Renal pelvis (tissue), 4 donors: ENCODE data around the gene ARHGAP22. TPM values are rescaled to one million over a fixed set of nuclear protein-coding genes. Genes with fewer than 3 reads are reported as not detected.

Experiments
- DNase-seq: peaks from one replicate; pipeline ENCODE4 v3.0.0-alpha.2; 2013
- polyA plus RNA-seq, 3 donors: library from polyadenylated mRNA; unstranded; fragments of 120-200 nt; gene quantifications; one replicate each; pipeline ENCODE4 v1.2.1, GENCODE V29; 2013; ENCODE audit not compliant: insufficient read length in 3 of 3

Gene ARHGAP22
- polyA plus RNA-seq, 3 donors: 1.2 to 1.8 (median 1.7) TPM

DNA sequence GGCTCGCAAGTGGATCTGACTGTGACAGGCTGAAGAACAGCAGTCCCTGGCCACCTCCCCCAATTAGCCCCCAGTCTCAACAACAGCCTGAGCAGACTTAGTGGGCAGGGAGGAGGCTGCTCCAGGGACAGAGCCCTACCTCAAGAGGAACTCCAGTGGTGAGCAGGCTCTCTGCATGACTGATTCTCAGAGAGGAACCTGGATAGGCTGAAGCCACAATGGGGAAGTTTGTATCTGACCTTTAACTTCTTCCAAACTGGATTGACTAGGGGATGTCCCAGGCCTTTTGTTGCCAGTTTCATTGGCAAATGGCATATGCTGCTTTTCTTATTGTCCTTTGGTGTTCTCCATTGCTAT, 93.0 kb downstream of the ARHGAP22 start:
- DNase-seq: no peak

DNA sequence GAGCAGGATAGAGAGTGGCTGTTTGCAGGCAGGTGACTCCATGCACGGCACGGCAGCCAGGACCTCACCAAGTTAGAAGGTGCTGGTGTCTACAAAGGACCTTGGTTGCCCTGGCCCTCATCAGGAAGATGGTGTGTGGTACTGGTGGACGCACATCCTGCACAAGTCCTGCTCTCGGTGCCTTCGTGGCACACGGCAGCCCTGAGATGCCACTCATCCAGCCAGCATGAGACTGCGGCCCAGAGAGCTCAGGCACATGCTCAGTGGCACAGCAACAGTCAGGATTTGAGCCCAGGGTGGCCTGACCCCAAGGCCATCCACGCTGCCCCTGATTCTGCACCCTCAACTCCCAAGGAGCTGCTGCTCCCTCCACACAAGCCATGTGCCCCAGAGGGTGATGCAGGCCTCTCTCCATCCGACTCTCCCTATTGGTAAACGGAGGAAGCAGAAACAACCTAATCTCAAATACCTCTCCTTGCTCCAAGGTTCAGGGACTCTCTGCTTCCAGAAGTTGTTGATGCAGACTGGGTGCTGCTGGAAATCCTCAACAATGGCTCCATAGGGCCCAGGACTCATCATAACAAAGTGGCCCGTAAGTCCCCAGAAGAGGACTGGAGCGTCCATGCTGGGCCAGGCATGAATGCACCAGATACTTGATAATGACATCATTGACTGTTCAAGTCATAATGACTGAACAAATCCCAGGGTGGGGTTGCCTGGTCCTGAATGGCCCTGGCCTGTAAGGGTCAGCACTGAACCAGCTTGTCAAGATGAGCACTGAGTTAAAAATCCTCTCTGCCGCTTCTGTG, 93.6 kb downstream of the ARHGAP22 start:
- no peak for DNase-seq

DNA sequence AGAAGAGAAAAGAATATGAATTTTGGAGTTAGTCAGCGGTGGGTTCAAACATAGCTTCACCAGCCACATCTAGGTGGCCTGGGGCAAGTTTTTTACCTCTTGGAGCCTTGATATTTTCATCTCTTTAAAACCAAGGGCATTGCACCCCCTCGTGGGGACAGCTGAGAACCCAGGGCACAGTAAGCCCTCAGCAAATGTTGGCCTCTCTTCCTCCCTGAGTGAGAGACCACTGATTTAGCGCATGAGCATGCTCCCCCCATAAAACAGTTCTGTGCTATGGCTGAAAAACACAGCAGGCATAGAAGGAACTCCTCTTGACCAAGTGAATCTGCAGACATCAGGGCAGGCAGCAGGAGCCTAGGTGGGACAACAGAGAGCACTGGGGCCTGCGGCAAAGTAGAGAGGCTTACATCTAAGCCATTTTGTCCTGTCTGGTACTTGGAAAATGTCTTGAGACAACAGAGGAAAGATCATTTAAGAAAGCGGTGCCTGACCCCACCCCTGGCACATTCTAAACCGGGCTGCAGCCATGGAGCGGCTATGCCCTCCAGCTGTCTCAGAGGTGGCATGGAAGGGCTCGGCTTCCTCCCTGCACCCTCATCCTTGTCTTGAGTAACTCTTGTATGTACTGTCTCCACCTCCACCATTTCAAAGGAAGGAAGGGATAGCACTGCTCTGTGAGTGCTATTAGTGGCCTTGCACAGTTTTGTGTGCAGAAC, 94.7 kb downstream of the ARHGAP22 start:
- no peak for DNase-seq

DNA sequence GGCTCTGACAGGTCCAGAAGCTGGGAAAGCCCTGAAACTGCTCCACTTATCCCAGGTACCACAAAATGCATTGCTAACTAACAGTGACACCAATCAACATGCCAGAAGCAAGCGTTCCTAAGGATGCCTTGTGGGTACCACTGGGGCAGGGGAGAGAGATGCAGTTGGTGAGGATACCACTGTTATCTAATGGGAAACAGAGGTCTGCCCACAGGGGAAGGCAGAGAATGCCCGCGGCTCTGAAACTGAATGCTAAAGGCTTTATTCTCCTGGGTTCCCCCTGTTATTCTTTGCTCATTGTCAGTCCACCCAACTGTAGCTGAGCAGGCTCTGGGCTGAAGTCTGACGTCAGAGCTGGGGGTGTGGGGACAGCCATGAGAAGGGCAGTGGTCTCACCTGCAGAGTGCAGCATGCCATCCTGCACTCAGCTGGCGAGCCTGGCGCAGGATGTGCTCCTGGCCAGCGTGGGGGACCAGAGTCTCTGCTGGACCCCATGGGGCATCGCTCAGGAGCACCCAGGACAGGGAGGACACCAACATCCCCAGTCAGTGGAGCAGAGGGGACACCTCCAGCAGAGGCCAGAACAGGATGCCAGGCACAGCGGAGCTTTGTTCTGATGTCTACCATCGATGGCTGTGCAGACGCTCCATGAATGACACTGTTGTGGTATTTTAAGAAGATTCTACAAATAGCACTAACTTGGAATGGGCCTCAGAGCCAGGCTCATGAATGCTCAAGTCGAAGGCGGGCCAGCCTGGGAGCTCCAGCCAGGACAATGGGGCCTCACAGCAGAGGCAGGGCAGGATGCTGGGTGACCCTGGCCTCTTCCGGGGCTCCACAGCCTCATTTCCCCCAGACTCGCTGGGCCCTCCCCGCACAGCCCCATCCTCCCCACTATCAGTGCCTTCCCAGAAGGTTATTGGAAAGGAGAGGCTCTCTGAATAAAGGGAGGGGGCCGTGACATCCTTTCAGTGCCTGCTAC, 95.8 kb downstream of the ARHGAP22 start:
- DNase-seq: no peak

DNA sequence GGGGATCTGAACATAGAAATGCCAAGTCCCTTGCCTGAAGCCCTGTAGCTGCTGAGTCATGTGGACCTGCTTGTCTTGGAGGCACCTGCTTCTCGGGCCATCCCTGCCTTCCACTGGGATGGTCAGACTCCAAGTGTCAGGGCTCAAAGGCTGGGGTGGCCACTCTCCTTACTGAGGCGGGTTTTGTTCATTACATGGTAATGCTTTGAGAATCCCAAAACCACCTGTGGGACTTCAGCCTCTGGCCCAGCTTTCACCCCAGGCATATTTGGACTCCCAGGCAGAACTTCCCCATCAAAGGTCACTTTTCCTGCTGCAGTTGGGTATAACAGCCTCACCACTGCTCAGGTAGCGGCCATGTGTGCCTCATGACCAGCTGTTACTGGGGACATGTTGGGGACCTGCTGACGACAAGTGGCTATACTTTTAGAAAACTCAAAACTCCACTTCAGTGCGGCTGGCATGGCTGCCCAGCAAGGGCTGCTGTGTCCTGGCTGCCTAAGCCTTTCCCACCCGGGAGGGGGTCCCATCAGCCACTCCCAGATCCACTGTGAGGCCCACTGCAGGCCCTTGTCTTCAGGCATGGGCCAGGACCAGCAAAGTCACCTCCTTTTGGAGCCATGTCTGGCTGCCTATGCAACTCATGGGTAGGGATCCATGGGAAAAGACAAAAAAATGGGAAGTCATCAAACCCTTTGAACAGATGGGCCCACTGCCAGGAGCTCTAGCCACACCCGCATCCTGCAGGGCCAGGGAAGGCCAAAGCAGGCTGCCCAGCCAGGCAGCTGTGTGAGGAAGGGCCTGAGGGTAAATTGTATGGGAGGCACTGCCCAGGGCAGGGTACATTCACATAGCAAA, 96.7 kb downstream of the ARHGAP22 start:
- no peak for DNase-seq

DNA sequence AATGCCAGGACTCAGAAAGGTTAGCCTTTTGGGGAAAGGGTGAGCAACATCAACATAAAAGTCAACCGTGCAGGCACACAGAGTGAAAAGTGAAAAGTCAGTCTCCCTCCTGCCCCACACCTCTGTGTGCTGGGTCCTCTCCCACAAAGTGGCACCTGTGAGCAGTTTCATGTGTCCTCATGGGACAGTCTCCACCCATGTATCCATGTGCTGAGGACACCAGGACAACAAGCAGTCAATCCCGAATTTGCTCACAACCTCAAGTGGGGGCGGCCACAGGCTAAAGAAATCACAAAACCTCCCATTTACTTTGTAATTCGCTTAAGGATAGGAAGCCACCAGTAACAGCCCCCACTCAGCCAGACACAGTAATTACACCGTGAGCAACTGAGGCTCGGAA, 97.4 kb downstream of the ARHGAP22 start:
- no peak for DNase-seq

DNA sequence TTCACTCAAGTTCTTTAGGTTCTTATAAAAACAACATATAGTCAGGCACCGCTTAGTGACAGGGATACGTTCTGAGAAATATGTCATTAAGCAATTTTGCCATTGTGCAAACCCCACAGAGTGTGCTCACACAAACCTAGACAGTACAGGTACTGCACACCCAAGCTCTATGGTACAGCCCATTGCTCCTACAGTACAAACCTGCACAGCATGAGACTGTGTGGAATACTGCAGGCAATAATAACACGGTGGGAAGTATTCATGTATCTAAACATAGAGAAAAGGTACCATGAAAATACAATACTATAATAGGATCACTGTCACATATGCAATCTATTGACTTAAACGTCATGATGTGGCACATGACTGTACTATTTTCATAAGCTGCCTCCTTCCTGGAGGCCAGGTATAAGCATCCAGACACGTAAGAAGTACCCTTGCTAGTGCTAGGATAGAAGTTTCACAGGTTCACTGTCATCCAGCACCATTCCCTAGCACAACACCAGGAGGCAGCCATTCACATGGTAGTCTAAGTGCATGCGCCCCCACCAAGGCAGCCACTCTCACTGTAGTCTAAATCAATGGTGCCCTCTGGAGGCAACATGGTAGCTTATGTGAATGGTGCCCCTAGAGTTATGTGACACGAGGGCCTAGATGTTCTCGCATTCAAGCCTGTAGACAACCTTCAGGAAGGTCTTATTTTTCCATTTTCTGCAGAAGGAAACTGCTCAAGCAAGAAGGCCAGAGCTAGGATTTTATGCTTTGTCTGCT, 98.5 kb downstream of the ARHGAP22 start:
- no peak for DNase-seq

DNA sequence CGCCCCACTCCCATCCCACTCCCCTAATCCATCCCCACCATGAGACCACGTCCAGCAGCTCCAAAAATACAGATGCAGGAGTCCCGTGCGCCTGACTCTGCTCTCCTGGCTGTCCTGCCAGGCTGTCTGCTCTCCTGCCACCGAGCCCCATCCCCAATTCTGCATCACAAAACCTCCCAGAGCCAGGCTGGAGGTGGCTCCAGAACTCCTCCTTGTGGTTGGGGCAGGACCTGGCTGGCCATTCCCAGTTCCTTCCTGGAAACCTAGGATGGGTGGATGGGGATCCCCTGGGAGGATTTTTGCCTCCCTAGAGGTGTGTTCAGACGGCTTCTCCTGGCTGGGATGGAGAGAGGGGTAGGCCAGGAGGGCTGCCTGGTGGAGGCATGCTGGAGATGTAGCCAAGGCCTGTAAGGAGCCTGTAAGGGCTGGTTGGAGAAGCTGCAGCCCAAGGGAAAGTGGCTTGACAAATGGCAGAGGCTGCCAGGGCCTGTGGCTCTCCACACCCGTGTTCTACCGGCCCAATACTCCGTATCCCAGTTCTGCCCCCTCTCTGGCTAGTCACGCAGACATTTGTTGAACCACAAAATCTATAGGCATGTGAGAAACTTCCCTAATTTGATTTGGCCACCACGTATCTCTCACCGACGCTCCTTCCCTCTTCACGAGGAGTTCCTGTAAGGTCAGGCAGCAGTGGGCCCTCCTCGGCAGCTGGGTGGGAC, 99.3 kb downstream of the ARHGAP22 start:
- DNase-seq: no peak

DNA sequence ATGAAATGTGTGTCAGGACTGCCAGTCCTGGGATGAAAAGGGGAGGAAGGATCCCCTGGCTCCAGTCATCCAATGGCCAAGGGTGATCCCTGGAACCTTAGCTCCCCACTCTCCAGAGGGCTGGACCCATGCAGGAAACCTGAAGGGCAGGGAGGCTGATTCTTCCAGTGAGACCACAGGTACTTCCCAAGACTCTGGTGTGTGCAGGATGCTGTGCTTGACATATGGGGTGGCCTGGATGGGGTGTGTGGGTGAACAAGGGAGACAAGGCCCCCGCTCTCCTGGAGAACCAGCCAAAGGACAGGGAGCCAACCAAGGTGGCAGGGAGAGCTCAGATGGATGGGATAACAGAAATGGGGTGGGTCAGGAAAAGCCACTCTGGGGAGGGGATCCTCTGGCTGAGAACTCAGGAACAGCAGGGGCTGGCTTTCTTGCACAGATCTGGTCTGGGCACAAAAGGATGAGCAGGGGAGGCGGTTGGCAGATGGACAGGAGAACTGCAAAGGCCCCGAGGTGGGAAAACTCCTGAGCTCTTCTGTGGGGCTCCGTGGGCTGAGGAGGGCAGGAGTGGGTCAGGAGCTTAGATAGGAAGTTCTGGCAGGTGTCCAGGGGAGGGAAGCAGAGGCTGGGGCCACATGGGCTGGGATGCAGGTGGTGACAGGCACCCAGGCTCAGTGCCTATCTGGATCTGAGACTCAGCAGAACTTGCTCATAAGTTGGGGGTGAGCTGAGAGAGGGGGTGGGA, 100.6 kb downstream of the ARHGAP22 start:
- no peak for DNase-seq

DNA sequence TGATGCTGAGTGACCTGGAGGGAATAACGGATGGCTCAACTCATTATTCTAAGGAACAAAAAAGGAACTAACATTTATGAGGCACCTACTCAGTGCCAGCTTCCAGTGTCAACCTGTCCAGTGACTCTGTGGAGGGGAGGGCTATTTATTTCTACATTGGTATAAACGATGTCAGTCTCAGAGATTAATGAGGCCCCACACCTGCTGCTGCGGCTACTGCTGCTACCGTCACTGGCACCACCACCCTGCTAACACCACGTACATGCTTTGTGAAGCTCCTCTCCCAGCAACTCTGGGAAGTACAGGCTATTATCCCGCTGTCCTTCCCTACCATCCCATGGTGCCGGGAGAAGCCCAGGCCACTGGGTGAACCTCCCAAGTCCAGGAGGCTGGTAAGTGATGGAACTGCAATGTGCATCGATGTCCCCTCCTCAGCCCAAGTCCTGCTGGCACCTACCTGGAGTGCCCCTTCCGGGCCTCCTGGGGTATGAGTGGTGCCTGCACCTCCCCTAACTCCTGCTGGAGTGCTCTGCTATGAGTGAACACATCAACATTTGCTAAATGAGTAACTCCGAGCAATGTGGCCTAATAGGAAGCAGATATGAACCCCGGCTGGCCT, 101.5 kb downstream of the ARHGAP22 start:
- no peak for DNase-seq

DNA sequence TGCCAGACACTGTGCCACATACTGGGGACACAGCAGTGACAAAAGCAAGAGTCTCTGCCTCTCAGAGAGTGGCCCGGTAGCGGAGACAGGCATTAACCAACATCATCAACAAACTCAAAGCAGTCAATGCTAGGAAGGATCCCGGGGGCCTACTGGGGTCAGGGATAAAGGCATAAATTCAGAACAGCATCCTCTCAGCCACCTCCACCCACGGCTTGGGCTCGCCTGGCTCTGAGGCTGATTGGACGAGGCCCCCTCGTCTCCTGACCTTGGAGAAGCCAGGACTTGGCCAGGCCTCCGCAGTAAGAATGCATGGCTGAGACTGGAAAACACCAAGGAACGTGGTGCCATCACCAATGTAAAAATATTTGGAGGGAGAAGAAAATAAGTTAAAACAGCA, 102.1 kb downstream of the ARHGAP22 start:
- no peak for DNase-seq

DNA sequence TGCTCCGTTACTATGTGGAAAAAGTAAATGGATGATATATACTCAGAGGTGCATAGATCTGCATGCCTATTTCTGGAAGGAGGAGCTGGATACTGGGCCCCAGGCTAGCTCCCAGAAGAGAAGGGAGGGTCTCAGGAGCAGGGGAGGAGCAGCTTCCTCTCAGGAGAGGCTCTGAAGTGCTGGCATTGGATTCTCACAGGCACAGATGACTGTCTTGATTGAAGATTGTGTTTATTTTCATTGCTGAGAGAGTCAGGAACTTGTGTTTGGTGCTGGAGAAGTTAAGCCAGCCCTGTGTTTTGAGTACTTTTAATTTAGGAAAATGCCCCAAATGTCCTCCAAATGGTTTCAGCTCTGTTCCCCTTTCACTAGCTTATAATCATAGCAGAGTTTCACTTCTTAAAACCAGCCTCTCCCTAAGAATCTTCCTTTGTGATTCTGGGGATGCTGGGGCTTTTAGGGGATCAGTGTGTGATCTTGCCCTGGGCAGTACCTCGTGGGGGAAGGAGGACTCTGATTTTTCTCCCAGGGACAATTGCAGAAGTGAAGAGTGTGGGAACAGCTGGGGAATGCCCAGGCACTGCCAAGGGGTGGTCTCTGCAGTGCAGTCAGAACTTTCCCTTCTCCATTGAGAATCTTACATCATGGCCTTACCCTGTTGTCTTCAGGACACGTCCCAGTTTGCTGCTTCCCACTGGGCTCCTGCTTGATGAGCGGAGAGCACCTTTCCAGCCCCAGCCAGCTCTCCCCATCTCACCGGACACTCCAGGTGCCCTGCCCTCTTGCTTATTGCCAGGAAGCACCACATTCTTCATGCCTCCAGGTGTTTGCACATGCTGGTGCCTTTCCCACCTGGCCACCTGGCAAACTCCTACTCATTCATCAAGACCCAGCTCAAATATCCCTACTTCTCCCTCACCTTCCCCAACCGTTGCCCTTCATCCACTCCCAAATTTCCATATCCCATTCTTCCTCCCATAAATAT, 102.8 kb downstream of the ARHGAP22 start:
- no peak for DNase-seq

DNA sequence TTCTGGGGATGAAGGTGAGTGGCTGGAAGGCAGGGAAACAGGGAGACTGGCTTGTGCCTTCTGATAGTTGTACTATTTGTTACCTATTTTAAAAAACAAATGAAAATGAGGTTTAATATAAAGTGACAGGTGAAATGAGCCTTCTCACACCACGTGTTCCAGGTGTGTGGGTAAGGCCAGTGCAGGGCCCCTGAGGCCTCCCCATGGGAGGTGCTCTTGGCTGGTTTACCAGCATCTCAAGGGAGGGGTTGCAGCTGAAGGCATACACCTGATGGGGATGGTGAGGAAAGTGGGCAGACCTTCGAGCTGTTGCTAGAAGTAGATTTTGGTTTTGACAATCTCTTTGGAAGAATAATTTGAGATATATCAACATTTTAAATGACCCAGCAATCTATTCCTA, 103.6 kb downstream of the ARHGAP22 start:
- DNase-seq: no peak

DNA sequence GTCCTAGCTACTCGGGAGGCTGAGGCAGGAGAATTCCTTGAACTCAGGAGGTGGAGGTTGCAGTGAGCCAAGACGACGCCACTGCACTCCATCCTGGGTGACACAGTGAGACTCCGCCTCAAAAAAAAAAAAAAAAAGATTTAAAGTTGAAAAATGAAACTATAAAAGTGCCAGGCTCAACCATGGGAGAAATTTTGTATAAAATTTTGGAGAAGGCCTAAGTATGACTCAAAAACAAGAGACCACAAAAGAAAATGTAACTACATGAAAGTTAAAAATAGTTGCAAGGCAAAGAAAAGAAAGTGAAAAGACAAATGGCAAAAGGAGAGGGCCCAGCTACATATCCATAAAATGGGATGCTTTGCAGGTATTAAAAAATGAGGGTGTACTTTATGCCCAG, 104.1 kb downstream of the ARHGAP22 start:
- DNase-seq: no peak

DNA sequence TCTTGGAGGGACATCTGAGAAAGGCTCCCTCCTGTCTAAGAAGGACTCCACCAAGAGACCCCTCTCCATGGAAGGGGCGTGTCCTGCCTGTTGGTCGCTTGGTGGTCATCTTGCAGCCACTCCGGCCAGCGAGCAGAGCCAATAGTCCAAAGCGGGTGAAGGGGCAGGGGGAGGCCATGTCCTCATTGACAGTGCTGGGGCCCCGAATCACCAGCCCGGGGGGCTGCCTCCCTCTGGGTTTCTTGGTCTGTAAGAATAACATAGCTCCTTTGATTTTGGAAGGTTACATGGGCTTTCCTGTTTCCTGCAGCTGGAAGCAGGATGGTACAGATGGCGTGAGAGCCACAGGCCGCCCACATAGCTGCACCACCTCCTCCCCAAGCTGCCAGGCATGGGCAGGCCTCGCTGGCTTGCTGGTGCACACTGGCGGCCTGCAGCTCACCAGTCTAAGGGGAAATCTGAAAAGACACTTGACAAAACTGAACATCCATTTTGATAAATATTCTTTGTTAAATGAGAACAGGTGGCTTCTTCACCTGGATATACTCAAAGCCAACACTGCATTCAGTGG, 105.8 kb downstream of the ARHGAP22 start:
- no peak for DNase-seq

DNA sequence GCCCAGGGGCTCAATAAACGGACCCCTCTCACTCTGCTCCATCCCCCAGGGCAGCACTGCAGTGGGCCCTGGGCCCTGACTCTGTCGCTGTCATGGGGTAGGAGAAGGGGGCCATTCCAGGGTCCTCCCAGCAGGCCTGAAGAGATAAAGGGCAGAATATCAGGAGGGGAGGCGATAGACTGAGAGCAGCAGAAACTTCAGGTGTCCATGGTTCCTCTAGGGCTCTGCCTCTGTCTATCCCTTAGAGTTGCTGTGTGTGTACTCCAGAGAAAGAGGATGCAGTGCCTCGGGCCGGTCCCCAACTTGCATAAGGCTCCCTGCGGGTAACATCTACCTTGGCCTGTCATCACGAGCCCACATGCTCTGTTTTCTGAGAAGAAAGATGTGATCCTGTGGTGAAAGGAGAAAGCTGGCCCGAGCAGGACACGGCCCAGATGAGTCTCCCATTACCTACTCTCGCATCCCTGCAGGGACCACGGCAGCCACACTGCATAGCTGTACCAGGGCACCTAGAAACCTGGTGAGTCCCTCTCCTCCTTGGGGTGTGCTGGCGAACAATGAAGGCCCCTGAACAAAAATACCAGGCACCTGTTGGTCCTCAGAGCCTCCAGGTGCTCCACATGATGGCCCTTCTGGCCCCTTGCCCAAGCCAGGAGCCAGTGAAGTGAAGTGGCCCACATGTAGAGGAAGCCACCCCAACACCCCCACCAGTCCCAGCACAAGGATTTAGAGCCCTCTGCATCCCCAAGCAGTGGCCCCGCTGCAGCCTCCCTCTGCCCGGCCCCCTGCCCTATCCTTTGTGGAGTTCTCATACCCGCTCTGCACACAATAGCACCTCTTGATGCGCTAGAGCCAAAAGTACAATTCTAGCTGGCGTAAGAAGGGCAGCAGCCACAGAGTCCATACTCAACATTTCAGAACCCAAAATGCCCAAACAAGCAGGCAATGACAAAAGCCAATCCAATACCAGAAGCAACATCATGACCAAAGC, 106.8 kb downstream of the ARHGAP22 start:
- DNase-seq: no peak
